GM19328 (cell line): ENCODE results near the gene GRIN2B.

Source experiments
- ATAC-seq: cut with Tn5 transposase; IDR thresholded peaks from one replicate; pipeline ENCODE4 v1.9.1; 2021; ENCODE audit warnings: mild to moderate bottlenecking, moderate library complexity; ENCODE audit not compliant: unreplicated experiment

GRIN2B gene

DNA sequence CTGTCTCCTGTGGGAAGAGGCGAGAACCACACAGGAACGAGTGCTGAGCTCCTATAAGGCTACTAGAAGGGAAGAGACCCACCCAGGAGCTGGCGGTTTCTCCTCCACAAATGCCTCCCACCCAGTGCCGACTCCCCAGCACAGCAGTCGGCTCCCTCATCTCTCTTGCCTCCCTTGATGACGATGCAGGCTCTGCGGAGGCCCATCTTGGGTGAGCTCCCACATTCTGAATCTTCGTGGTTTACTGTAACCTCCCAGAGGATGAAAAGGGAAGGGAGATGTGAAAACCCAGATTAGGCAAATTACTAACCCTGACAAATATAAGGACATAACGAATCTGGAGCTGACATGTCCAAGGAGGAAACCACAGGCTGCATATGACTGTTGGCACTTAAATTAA, 23.8 kb downstream of the GRIN2B start:
- no peak for ATAC-seq

- no peak for ATAC-seq
These were observed 25.3 kb downstream of the GRIN2B start for GRCh38 chr12:13956060-13956590.

DNA sequence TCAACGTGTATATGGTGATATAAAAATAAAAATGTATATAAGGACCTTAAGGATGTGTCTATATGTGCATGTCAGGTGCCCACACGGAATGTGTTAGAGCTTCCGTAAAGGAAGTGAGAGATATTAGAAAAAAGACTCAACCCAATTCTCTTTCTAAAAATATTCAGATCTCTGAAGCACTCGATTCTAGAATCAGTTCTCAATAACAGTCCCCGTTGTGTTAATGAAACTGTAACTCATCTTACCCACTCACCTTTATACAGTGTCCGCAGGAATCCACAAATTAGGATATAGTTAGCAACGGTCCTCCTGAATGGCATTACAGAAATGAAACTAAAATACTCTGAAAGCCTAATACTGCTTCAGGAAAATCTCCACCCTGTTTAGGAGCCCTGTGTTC, 29.3 kb downstream of the GRIN2B start:
- no peak for ATAC-seq

DNA sequence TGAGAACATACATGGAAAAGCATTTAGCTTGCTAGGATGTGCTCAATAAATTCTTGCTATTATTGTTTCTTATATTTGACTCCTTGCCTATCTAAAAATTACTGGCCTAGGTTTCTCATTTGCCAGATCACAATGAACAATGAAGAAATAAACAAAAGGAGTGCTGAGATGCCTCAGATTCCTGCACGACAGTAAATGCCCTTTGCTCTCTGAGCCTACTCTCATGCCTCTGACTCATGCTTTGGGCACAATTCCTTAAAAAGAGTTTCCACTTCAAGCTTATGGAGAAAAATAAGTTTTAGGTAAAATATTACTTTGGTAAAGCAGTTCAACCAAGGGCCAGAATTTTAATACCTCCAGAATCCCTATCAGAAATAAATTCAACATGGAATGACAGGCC, 30.9 kb downstream of the GRIN2B start:
- ATAC-seq: no peak

DNA sequence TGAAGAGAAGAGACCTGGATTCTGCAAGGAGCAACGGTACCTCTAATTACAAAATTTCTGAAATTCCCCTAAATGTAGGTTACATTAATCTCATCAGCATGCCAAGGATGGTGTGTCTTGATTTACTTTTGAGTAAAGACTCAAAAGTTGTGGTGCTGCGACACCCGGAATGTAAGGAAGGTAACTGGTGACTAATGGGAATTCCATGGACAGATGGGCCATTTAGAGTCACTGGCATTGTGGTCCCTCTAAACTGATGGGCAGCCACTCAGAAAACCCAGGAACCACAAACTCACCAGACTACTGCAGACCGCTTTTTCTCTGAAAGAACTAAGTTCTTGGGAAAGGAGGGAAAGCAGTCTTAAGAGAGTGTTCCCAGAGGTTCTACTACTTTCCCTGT, 32.8 kb downstream of the GRIN2B start:
- ATAC-seq: no peak

DNA sequence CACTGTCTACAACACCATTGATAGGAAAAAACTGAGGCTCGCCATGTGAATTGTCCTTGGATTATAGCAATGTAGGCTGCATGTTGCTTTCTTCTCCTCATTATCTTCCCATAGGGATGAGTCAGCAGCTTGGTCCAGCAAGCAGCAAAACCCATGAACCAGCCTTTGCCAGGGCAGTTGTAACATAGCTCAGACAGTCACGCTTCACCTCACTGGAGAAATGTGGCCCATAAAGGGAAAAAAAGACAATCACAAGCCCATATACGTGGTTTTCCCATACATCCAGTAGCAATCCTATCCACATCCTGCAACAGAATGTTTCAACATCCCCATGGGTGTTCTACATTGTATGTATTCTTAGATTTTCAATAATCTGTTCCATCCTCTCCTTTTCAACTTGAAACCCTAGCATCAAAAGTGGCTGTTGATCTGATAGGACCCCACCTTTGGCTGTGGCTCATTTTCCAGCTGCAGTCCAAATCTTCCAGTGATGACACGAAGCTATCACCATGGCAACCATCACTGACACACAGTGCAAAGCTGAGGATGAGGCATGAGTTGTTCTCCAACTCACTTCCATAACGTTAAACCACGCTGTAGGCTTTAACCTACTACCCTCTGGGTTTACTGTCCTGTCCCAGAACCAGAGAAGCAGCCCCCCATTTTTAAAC, 34.0 kb downstream of the GRIN2B start:
- no peak for ATAC-seq

DNA sequence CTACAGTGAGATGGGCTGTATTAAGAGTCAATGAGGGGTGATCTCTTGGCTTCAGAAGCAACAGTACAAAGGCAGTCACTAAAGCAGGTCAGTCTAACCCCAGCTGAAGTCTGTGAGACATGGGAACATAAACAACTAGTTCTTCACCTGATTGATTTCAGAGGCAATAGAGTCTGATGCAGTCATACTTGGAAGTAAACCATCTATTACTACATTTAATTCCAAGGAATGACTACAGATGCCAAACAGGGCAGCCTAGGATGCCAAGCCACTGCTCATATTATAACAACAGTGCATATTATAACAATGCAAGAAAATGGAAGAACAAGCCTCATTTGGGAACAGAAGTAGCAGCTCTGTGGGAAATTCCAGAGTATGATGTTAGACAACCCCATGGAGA, 35.8 kb downstream of the GRIN2B start:
- ATAC-seq: no peak

GRCh38 chr12:13945236-13945635, 36.2 kb downstream of the GRIN2B start:
- ATAC-seq: no peak

DNA sequence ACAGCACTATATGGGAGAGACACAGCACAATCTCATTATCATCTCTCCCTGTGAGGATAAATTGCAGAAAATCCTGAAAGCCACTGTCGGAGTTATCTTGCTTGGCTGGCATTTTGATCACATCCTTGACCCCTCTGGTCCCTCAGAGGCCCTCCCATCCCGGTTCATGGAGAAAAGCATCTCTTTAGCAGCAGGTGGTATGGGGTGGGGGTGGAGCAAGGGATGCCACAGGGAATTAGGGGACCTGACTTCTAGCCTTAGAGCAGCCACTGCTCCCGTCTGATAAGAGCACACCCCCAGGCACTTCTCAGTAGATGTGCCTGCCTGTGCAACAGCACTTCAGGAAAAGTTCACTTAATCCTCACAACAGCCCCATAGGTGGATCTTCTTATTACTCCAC, 38.6 kb downstream of the GRIN2B start:
- no peak for ATAC-seq

- ATAC-seq: no peak
These were observed 39.8 kb downstream of the GRIN2B start for GRCh38 chr12:13941258-13942249.

- no peak for ATAC-seq
These were observed 41.0 kb downstream of the GRIN2B start for GRCh38 chr12:13940335-13940865.

GRCh38 chr12:13937735-13938134, 43.7 kb downstream of the GRIN2B start:
- no peak for ATAC-seq

- ATAC-seq: no peak
These were observed 46.2 kb downstream of the GRIN2B start for GRCh38 chr12:13935169-13935568.
